HG03064 (cell line): ENCODE results near the gene WT1.

Experiments used
- ATAC-seq: cut with Tn5 transposase; IDR thresholded peaks from one replicate; pipeline ENCODE4 v1.9.1; 2021; ENCODE audit warnings: low read depth; ENCODE audit not compliant: unreplicated experiment

WT1 gene

DNA sequence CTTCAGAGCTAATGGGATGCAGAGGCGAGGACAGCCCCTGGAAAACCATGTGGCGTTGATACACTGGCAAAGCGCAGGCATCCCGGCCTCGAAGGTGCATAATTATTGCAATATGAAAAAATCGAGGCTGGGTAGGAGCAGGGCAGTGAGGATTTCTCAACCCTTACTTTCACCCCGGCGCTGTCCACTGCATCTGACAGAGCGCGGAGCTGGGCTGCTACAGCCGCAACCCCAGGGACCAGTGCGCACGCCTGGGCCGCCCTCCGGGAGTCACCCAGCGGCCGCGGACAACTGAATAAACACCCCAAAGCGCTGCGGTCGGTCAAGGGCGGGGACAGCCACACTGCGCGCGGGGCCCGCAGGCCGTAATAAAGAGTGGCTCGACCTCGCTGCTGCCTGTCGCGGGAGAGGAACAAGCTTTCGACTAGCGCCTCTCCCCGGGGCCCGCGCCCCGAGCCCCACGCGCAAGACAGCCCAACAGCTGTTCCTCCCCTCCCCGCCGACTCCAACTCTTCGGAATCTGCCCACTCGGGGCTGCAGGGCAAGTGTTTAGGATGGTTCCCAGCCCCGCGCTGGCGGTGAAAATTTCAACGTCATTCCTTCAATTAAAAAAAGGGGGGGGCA lies 3.6 kb upstream of the WT1 start:
- no peak for ATAC-seq

GRCh38 chr11:32438346-32438865 lies 3.1 kb upstream of the WT1 start:
- ATAC-seq, result no peak

DNA sequence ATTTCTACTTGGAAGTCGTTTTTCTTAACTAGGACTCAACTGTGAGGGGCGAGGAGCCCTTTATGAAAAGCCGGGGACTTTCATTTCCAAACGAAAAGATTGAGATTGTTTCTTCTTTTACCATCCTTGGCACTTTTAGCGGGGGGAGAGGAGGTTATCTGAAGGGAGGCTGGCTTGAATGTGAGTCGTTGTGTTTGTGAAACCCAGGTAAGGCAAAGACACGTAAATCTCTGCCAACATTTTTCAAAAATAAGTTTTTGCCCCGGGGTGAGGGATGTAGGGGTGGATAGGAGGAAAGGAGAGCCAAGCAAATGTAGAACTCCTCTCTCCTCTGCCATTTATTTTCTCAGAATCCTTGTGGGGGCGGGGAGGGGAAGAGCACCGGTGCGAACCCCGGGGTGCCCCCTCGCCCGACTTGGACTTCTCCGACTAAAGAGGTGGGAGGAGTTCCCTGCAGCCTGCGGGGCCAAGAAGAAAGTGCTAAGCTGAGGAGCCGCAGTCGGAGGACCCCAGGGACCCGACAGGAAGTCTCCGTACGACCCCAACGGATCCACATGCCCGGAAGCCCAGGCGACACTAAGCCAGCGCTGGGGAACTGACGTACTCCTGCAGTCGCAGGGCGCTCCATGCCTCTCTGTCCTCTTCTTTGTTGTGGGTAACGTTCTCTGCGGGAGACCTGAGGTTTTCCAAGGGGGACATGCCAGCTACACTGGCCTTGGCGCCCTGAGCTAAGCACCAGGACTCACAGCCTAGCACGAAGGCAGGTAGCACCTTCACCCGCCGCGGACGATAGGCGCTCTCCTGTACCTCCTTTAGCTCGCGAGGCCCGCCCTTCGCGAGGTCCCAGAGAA lies 2.4 kb upstream of the WT1 start:
- ATAC-seq, result no peak

- ATAC-seq, result no peak
Measured at GRCh38 chr11:32436751-32437494, 1.6 kb upstream of the WT1 start.

DNA sequence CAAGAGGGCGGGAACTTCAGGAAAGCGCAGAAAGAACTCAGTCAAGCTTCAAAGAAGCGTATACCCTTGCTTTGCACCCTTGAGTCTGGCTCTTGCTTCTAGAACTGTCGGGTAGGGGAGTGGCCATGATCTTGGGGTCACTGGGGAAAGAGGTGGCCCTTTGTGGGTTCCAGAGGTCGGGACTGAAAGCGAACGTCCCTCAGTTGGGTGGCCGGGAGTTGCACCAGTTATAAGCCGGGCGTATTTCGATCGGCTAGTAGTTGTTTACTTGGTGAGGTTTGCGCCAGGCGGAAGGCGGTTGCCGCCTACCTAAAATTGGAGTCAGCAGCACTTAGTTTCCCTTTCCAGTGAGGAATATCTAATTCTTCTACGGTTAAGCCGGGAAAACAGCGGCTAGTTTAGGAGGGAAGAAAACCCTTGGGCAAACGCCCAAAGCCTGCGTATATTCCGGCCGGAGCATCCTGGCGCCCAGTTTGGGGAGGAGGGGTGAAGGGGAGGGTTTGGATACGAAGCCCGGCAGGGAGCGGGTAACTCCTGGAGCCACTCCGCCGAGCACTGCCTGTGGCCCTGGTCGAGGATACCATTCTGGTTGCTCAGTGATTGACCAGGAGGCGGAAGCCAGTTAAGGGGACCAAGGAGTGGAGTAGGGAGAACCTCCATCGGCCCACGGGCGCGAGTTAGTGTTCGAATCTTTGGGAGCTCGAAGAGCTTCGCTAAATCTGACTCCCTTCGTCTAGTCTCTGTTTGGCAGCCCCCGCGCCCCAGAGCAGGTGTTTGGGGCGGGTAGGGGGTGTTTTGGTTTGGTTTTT lies 807 bp upstream of the WT1 start:
- no peak for ATAC-seq

- ATAC-seq, result no peak
Measured at GRCh38 chr11:32435152-32435480, 223 bp downstream of the WT1 start.

- no peak for ATAC-seq
Measured at GRCh38 chr11:32434356-32435151, 785 bp downstream of the WT1 start.

- ATAC-seq, result no peak
Measured at GRCh38 chr11:32433914-32434355, 1.4 kb downstream of the WT1 start.

- ATAC-seq, result no peak
Measured at GRCh38 chr11:32433101-32433913, 2.0 kb downstream of the WT1 start.

DNA sequence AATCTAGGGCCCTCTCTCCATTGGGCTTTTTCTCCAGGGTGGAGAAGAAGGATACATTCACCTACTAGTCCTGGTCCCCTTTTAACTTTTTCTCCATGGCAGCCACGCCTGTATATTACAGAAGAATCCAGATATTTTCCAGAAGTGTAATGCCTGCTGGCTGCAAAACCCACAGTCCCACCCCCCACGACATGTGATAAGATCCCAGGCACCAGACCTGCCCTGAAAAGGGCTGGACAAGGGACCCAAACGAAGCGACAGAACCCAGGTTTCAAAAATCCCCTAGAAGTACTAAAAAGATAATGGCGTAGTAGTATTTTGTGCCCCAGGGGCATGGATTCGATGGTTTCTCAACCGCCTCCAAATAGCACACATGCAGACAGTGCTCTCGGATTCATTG lies 2.8 kb downstream of the WT1 start:
- ATAC-seq, result no peak

- ATAC-seq, result no peak
Measured at GRCh38 chr11:32430568-32431381, 4.6 kb downstream of the WT1 start.

GRCh38 chr11:32429477-32429876 lies 5.9 kb downstream of the WT1 start:
- ATAC-seq, result no peak

- no peak for ATAC-seq
Measured at GRCh38 chr11:32428665-32429303, 6.6 kb downstream of the WT1 start.

DNA sequence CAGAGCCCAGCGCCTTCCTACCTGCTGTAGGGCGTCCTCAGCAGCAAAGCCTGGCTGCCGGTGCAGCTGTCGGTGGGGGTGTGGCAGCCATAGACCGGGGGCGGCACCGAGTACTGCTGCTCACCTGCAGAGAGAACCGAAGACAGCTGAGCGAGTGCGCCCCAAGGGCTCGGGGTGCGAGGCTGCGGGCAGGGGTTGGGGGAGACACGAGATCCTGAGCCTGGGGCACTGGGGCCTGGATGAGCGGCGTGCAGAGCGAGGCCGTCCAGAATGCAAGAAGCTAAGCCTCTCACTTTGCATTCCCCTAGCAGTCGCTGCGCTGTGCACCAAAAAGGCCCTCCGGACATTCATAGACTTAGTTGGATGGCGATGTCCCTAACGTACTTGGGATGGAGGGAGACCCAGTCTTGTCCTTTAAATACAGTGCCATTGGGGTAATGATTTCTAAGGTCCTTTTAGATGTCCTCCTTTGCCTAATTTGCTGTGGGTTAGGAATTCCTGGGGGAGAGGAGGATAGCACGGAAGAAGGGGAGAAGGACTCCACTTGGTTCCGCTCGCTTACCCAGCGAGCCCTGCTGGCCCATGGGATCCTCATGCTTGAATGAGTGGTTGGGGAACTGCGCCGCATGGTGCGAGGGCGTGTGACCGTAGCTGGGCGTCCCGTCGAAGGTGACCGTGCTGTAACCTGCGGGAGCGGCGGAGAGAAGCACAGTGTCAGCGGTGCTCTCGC lies 7.2 kb downstream of the WT1 start:
- ATAC-seq, result no peak

- ATAC-seq, result no peak
Measured at GRCh38 chr11:32427616-32427934, 7.8 kb downstream of the WT1 start.

DNA sequence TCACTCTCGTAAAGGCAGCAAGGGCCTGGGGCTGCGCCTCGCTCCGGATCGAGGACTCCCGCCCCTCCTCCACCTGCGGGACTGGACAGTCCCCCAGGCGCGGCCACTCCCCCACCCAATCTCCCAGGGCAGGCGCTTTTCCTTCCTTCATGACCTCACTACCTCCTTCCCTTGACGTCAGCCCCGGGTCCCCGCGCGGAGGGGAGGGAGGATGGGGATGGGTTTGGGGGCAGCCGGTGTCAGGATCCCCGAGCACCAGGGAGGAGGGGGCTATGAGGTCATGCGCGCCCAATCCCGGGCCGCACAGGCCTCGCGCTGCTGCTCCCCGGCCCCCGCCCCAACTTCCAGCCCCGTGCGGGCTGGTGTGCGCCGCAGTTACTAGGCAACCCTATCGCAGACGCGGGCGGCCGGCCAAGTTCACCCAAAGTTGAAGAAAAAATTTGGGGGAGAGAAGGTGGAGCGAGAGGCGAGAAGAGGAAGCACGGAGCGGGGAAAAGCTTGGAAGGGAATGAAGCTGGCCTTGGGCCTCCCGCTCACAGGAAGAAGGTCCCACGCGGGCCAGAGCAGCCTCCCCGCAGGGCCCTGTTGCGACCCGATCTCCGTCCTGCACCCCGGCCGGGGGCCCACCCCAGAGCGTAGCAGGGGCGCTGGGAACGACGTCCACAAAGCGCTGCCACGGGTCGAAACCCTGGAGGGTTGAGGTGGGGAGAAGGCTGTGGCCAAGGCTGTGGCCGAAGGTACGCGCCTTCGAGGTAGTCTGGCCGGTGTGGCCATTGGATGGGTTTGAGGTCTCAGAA lies 8.3 kb downstream of the WT1 start:
- ATAC-seq, result no peak
